Right lobe of liver (tissue), 4 donors: ENCODE measurements around the gene ARHGAP25.

Source experiments
- CTCF ChIP-seq, 4 donors: fragments of 200-600 bp in 3 of 4; fragments of 450-650 bp in 1 of 4; IDR thresholded peaks; one replicate each; pipeline versions ENCODE4 v1.5.1 to v1.8.0; 2016 to 2022; ENCODE audit warnings: antibody characterized with exemption in 4 of 4, mild to moderate bottlenecking in 2 of 4
- POLR2A ChIP-seq: fragments of 450-650 bp; IDR thresholded peaks from one replicate; pipeline ENCODE4 v1.6.1; 2017; ENCODE audit warnings: antibody characterized with exemption, mild to moderate bottlenecking
- donor health status: DM: no; HTN: no; CAD: no.
- donor health status: DM: no; HTN: no; CAD: no.
- donor health status: DM: no; HTN: yes; CAD: no.

GRCh38 chr2:68837861-68838341 is 103.3 kb downstream of the ARHGAP25 start:
- TF ChIP-seq POLR2A = no peak
- no peak for TF ChIP-seq CTCF (IDR thresholded peaks at IDR 0.05)
